Stimulated activated CD4-positive, alpha-beta T cell treated with anti-CD3 and anti-CD28 coated beads, Interleukin-4, amount 100 ng/mL, for 1 hour (primary cell): Measurements from ENCODE around the gene RRP1B.
"Not testable (repeated sequence)": the region's sequence is repeated elsewhere in the genome, so short reads cannot be mapped to it uniquely, and the experiment has no call there.

Source experiments
- DNase-seq: peaks from one replicate; pipeline ENCODE4 v3.0.0-alpha.2; 2020

Gene RRP1B

GRCh38 chr21:43703035-43703880, 43.9 kb downstream of the RRP1B start:
- DNase-seq: peak; percentile 20

DNA sequence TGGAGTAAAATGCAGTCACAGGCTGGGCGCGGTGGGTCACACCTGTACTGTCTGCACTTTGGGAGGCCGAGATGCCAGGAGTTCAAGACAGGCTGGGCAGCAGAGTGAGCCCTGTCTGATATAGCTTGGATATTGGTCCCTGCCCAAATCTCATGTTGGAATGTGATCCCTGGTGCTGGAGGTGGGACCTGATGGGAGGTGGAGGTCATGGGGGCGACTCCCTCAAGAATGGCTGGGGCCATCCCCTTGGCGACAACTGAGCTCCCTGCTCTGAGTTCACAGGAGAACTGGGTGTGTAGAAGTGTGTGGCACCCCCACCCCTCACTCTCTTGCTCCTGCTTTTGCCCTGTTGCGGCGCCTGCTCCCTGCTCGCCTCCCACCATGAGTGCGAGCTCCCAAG, 48.1 kb downstream of the RRP1B start:
- no peak for DNase-seq

DNA sequence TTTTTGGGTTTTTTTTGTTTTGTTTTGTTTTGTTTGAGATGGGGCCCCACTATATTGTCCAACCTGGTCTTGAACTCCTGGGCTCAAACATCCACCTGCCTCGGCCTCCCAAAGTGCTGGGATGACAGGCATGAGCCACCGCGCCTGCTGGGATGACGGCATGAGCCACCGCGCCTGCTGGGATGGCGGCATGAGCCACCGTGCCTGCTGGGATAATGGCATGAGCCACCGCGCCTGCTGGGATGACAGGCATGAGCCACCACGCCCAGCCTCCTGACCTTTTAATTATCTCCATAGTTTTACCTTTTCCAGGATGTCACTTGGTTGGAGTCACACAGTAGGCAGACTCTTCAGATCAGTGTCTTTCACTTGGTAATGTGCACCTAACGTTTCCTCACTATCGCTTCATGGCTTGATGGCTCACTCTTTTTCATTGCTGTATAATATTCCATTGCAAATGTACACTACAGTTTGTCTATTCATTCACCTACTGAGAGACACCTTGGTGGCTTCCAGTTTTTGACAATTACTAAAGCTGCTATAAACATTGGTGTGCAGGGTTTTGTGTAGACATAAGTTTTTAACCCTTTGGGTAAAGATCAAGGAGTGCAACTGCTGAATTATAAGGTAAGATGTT, 49.5 kb downstream of the RRP1B start:
- DNase-seq: no peak

- DNase-seq: no peak
Observed at GRCh38 chr21:43712268-43712942, 53.0 kb downstream of the RRP1B start.

GRCh38 chr21:43713123-43713522, 53.8 kb downstream of the RRP1B start:
- DNase-seq: not testable (repeated sequence)

DNA sequence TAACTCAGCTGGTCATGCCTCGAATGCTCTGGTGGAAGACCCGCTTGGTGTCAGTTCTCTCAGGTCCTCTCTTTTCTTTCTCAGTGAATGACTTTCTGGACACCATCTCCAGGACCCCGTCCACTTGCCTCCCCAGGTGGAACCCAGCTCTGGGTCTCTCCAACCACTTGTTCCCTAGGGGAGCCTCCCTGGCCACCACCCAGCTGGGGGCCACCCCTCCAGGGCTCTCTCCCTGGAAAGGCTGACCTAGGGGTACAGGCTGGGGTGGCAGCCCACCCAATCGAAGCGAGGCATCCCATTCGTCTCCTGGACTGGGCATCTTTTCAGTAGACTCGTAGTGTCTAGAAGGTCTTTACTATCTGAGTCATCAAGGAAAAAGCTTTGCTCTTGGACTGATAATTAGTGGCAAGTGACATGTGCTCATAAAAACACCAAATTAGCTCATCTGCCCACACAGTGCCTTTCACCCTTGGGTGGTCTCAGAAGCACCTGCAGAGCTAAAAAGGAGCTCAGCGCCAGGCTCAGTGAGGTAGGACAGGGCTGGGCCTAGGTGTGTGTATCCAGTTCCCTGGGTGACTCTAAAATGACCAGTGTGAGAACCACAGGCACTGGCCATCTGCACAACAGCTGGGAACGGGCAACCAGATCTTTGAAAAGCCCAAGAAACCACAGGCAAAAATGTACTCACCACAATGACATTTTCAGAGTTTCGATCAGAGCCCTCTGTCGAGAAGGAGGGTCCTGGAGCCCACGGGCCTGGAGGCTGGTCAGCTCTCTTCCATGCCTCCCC, 57.2 kb downstream of the RRP1B start:
- no peak for DNase-seq

DNA sequence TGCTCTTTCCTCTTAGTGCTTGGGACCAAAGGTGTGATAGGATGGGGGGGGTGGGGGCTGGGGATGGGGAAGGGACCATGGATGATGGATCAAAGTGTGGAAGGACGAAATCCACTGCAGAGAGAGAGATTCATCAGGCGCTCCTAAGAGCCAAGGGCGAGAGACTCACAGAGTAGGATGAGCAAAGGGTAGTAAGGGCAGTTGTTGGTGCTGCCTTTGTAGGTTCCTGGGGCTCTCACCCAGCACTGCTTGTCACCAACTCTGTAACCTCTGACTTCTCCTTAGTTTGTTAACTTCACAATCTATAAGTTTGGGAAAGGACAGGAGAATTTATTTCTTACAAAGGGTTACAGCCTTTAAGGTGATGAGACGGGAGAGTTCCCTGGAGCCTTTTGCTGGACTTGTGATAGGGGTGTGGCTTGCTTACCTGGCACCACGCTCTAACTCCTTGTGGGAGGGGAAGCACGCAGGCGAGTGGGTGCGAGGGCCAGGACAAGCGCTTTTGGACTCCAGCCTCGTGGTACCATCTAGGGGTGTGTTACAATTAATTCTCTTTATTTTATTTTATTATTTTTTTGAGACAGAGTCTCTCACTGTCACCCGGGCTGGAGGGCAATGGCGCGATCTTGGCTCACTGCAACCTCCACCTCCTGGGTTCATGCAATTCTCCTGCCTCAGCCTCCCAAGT, 58.0 kb downstream of the RRP1B start:
- no peak for DNase-seq

GRCh38 chr21:43717967-43718871, 58.9 kb downstream of the RRP1B start:
- no peak for DNase-seq

GRCh38 chr21:43718872-43719747, 59.8 kb downstream of the RRP1B start, which contains the start of gene PDXK:
TSS of gene PDXK (plus strand) at chr21:43719129. CDS start at chr21:43719295, 166 bp downstream.
- DNase-seq: peak; percentile 73

DNA sequence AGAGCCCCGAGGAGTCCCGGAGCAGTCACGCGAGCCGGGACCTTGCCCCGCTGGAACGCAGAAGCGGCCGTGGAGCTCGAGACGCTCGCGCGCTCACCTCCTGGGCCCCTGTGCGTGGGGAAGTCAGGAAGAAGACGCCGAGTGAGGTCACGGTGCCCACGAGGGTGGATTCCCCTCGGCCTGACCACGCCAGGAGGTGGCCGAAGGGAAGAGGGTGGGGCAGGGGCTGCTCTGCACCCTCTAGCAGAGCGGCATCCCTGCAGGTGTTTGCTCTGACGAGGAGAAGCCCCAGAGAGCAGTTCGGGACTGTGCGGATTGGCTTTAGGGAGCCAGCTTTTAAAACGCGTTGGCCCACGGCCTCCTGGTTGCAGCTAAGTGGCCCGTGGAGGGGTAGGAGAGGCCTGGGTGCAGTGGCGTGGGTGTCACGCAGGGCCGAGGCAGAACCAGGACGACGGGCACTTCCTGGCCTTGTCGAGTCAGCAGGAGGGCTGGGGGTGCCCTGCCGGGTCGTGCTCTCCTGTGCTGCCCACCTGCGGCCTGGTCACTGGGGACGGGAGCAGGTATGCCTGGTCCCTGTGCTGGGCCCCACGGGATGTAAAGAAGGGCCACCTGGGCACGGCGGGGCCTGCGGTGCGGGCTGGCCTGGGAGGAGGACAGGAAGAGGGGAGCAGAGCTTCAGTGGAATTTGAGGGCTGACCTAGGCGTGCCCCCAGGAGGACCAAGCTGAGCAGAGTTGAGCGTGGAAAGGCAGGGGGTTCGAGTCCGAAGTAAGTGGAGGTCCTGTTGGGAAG, 60.6 kb downstream of the RRP1B start:
- no peak for DNase-seq

- DNase-seq: no peak
Observed at GRCh38 chr21:43720539-43721166, 61.3 kb downstream of the RRP1B start.

DNA sequence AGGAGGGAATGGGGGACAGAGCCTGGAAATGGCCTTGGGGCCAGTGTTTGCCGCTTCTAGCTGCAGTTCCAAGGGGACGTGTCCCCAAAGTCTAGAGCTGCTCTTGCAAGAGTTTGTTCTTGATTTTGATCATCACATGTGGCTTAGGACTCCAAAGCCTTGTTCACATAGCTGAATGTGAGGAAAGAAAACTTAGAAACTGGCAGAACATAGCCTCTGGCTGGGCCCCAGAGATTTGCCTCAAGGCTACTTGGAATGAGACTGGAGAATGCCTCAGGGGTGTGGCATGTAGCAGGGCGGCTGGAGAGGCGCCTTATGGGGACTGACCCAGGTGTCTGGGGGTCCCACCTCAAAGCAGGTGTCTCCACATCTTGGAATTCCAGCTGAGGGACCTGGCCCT, 61.8 kb downstream of the RRP1B start:
- DNase-seq: no peak

- DNase-seq: no peak
Observed at GRCh38 chr21:43721939-43722338, 62.6 kb downstream of the RRP1B start.

GRCh38 chr21:43723648-43724047, 64.3 kb downstream of the RRP1B start:
- DNase-seq: no peak

DNA sequence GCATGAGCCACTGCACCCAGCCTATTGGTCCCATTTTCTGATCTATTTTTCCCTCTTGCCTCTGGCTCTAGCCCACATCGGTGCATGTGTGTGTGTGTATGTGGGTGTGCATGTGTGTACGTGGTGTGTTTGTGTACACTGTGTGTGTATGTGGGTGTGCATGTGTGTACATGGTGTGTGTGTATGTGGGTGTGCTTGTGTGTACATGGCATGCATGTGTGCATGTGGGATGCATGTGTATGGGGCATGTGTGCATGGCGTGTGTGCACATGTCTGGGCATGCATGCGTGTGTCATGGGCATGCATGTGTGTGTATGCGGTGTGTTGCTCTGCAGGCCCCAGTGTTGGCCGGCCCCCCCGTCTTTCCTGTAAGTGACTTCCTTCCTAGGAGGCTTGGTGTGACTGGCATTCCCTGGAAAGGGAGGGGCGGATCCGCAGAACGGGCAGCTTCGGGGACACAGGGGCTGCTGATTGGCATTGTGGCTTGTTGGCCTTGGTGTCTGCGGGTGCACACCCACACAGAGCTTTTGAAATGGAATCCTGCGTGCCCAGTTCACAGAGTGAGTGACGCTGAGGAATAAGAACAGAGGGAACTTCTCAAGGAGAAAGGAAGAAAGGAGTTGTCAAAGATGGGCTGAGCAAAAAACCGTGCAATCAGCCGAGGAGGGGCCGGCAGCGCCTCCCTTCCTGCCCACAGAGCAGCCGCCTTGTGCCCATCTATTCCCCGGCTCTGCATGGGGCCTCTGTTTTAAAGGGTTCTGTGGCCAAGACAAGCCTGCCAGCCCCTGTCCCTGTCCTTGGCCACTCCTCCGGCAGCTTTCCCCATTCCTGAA, 67.5 kb downstream of the RRP1B start:
- DNase-seq: no peak

DNA sequence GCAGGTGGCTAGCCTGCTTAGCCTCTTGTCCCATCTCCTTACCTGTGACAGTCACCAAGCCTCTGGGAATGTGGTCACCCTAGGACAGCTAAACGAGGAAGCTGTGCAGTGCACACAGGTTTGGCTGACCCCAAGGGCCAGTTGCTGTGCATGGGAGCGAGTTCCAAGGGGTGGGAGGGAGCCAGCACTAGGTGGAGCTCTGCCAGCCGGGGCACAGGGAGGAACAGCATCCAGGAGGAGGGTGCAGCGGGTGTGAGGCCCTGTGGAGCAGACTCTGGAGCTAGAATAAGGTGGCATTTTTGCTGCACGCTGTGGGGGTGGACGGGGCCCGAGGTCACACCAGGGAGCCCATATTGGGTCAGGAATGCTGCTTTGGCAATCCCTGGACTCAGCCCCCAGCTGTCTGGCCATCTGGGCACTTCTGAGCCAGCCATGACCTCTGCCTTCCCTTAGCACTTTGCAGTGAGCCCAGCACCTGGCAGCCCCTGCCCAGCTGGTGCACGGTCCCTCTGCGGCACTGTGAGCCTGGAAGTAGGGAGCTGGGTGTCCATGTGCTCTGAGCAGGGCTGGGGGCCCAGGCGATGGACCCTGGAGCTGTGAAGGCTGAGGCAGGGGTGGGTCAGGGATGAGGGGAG, 68.3 kb downstream of the RRP1B start:
- DNase-seq: no peak

GRCh38 chr21:43728154-43728466, 68.8 kb downstream of the RRP1B start:
- DNase-seq: no peak
